22Rv1 (cell line): ENCODE data around the gene MTRF1.
"Not testable (repeated sequence)": the region's sequence is repeated elsewhere in the genome, so short reads cannot be mapped to it uniquely, and the experiment has no call there.

Experiments used
- ZFX ChIP-seq: fragments of 450-650 bp; IDR thresholded peaks from 2 replicates; pipeline ENCODE4 v1.6.1; 2017; ENCODE audit warnings: antibody characterized with exemption, borderline replicate concordance
- TF ChIP-seq, protein P1 (sequence below): fragments of 450-650 bp; IDR thresholded peaks from 2 replicates; pipeline ENCODE4 v1.5.1; 2017; ENCODE audit warnings: mild to moderate bottlenecking

DNA sequence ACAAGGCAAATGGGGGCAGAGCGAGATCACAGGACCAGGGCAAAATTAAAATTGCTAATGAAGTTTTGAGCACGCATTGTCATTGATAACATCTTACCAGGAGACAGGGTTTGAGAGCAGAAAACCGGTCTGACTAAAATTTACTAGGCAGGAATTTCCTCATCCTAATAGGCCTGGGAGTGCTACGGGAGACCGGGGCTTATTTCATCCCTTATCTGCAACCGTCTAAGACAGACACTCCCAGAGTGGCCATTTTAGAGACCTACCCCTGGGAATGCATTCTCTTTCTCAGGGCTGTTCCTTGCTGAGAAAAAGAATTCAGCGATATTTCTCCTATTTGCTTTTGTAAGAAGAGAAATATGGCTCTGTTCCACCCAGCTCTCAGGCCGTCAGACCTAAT, 87.8 kb downstream of the MTRF1 start:
- TF ChIP-seq, protein P1, sequence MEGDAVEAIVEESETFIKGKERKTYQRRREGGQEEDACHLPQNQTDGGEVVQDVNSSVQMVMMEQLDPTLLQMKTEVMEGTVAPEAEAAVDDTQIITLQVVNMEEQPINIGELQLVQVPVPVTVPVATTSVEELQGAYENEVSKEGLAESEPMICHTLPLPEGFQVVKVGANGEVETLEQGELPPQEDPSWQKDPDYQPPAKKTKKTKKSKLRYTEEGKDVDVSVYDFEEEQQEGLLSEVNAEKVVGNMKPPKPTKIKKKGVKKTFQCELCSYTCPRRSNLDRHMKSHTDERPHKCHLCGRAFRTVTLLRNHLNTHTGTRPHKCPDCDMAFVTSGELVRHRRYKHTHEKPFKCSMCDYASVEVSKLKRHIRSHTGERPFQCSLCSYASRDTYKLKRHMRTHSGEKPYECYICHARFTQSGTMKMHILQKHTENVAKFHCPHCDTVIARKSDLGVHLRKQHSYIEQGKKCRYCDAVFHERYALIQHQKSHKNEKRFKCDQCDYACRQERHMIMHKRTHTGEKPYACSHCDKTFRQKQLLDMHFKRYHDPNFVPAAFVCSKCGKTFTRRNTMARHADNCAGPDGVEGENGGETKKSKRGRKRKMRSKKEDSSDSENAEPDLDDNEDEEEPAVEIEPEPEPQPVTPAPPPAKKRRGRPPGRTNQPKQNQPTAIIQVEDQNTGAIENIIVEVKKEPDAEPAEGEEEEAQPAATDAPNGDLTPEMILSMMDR = not testable (repeated sequence)
- TF ChIP-seq ZFX = not testable (repeated sequence)
